ENCODE results near the gene TTC7B. TPM values are rescaled to one million over a fixed set of nuclear protein-coding genes. Genes with fewer than 3 reads are reported as not detected.

Gene TTC7B
- total RNA-seq, 2 experiments from 2014 or later: 1.2 to 1.3 TPM

DNA sequence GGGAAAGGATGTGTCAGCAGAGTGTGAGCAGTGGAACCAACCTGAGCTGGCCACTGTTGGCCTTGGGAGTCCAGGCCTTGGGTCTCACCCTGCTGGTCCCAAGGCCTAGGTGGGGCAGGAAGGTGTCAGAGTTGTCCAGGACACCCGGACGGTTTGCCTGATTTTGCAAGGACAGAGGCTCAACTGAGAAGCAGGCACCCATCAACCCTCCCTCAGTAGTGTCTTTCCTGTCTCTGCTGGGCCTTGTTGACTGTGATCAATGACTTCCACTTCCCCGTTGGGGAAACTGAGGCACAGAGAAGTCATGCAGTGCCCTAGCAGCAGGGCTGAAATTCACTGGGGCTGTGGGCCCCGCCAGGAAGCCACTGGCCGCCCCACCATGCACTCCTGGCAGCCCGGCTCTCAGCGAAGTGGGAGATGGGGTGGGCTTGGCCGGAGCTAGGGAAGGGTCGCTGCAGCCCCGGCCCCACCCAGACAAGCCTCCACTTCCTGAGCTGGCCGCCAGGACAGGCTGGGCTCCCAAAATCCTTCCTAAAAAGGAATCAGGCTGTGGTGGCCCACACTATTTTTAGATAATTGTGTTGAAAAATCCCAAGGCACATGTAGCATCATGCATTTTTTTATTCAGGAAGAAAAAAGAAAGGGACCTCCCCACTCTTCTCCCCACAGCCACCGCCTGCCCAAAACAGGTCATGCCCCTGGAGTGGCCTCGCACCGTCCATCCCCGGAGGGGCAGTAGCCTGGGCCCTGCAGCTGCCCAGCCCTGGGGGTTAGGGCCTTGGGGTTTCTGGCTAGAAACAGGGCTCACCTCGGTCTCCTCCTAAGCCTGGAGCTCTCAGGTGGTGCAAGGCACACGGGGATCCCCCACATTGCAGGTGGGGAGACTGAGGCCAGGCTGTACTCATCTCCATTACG is 292.0 kb downstream of the TTC7B start:
- DNase-seq (no peak), ATAC-seq (ENCODE audit: poor library complexity) (no peak)
- CTCF ChIA-PET: no interaction called here
- intact Hi-C loops (cut with DNase I, micrococcal nuclease): no loop called here
- no peaks in the 10 kb centered on the region for H3K4me1 ChIP-seq (ENCODE audit: insufficient read depth, low read length)
- POLR2A ChIA-PET: no interaction called here
- no peaks in the 10 kb centered on the region for H3K36me3 Mint-ChIP-seq (ENCODE audit: low read depth)
- peaks cover 5 to 26% of the 10 kb centered on the region in 2 experiments for H3K9me3 ChIP-seq (ENCODE audit: control insufficient read depth in 1 of 2, insufficient read depth in 1 of 2, low read length in 2 of 2)
- no peak overlapping the region for H3K27ac Mint-ChIP-seq
- TF ChIP-seq, protein P1, sequence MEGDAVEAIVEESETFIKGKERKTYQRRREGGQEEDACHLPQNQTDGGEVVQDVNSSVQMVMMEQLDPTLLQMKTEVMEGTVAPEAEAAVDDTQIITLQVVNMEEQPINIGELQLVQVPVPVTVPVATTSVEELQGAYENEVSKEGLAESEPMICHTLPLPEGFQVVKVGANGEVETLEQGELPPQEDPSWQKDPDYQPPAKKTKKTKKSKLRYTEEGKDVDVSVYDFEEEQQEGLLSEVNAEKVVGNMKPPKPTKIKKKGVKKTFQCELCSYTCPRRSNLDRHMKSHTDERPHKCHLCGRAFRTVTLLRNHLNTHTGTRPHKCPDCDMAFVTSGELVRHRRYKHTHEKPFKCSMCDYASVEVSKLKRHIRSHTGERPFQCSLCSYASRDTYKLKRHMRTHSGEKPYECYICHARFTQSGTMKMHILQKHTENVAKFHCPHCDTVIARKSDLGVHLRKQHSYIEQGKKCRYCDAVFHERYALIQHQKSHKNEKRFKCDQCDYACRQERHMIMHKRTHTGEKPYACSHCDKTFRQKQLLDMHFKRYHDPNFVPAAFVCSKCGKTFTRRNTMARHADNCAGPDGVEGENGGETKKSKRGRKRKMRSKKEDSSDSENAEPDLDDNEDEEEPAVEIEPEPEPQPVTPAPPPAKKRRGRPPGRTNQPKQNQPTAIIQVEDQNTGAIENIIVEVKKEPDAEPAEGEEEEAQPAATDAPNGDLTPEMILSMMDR (IDR thresholded peaks at IDR 0.05): no peak
- H3K4me3 Mint-ChIP-seq: no peak overlapping the region
- H3K36me3 ChIP-seq (ENCODE audit: insufficient read depth, low read length): no peaks in the 10 kb centered on the region
- peaks cover 0 to 9% of the 10 kb centered on the region in 2 experiments for H3K27me3 ChIP-seq (ENCODE audit: control insufficient read depth in 1 of 2, insufficient read depth in 2 of 2, low read length in 2 of 2)
- H3K4me3 ChIP-seq (ENCODE audit: low read length): no peak overlapping the region
- H3K27me3 Mint-ChIP-seq: no peaks in the 10 kb centered on the region
- H3K4me1 Mint-ChIP-seq (ENCODE audit: low read depth): no peaks in the 10 kb centered on the region
- H3K9me3 Mint-ChIP-seq: peaks cover 7% of the 10 kb centered on the region
- H3K27ac ChIP-seq (ENCODE audit: low read depth in 1 of 2, low read length in 2 of 2): no peak overlapping the region

DNA sequence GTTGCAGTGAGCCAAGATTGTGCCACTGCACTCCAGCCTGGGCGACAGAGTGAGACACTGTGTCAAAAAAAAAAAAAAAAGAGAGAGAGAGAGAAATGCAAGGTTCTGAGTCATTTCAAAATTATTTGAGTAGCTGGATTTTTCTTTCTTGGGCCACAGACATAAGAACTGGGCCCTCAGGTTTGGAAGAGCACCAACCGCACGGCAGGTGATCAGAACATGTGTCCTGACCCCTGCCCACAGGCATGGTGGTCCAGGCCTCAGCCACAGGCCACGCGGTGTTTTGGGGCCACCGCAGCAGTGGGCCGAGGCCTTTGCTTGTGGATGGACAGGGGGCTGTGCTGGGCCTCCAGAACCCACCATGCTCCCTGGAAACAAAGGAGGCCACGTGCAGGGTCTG is 292.7 kb downstream of the TTC7B start:
- no peaks in the 10 kb centered on the region for H3K36me3 ChIP-seq (ENCODE audit: insufficient read depth, low read length)
- no peak for ATAC-seq (ENCODE audit: poor library complexity)
- Mint-ChIP-seq H3K27ac (no peak overlapping the region), H3K4me1 (ENCODE audit: low read depth) (no peaks in the 10 kb centered on the region), H3K4me3 (no peak overlapping the region), H3K36me3 (ENCODE audit: low read depth) (no peaks in the 10 kb centered on the region), H3K9me3 (peaks cover 7% of the 10 kb centered on the region), H3K27me3 (no peaks in the 10 kb centered on the region)
- H3K27me3 ChIP-seq (ENCODE audit: control insufficient read depth in 1 of 2, insufficient read depth in 2 of 2, low read length in 2 of 2): peaks cover 0 to 9% of the 10 kb centered on the region in 2 experiments
- TF ChIP-seq, protein P1 (IDR thresholded peaks at IDR 0.05): no peak
- ChIA-PET CTCF (no interaction called here), POLR2A (no interaction called here)
- H3K4me1 ChIP-seq (ENCODE audit: insufficient read depth, low read length): peaks cover 5% of the 10 kb centered on the region
- H3K4me3 ChIP-seq (ENCODE audit: low read length): no peak overlapping the region
- intact Hi-C loops (cut with DNase I, micrococcal nuclease): no loop called here
- peaks cover 5 to 28% of the 10 kb centered on the region in 2 experiments for H3K9me3 ChIP-seq (ENCODE audit: control insufficient read depth in 1 of 2, insufficient read depth in 1 of 2, low read length in 2 of 2)
- DNase-seq: no peak
- no peak overlapping the region for H3K27ac ChIP-seq (ENCODE audit: low read depth in 1 of 2, low read length in 2 of 2)

DNA sequence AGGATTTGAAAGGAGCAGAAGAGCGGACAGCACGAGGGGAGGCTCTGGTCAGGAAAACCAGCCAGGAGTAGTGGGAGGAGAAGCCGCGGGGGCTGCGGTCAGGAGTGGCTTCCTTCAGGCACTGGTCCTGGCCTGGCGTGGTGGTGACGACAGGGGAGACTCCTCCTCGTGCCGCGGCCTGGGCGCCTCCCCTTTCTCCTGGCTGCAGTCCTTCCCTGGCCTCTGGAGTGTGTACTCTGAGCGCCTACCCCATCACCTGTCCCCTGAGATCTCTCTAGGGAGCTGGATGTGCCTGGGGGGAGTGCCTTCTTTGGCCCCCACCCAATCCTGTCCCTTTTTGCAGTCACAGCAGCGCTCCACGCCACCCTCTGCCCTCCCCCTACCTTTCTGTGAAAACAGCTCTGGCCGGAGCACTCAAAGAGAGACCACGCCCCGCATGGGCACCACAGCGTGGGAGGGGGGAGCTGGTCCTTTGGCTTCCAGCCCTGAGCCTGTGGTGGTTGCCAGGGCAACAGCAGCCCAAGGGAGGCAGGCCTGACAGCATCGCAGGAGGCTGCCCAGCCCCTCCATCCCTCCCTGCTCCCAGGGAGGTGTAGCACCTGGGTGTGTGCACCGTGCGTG is 293.5 kb downstream of the TTC7B start:
- H3K4me3 Mint-ChIP-seq: no peak overlapping the region
- Histone ChIP-seq H3K9me3 (ENCODE audit: control insufficient read depth in 1 of 2, insufficient read depth in 1 of 2, low read length in 2 of 2) (peaks cover 5 to 21% of the 10 kb centered on the region in 2 experiments), H3K4me3 (ENCODE audit: low read length) (no peak overlapping the region), H3K4me1 (ENCODE audit: insufficient read depth, low read length) (peaks cover 5% of the 10 kb centered on the region), H3K27ac (ENCODE audit: low read depth in 1 of 2, low read length in 2 of 2) (no peak overlapping the region), H3K36me3 (ENCODE audit: insufficient read depth, low read length) (no peaks in the 10 kb centered on the region), H3K27me3 (ENCODE audit: control insufficient read depth in 1 of 2, insufficient read depth in 2 of 2, low read length in 2 of 2) (peaks cover 0 to 3% of the 10 kb centered on the region in 2 experiments)
- H3K27me3 Mint-ChIP-seq: no peaks in the 10 kb centered on the region
- H3K27ac Mint-ChIP-seq: no peak overlapping the region
- DNase-seq: no peak
- no peak for ATAC-seq (ENCODE audit: poor library complexity)
- CTCF ChIA-PET: no interaction called here
- no peaks in the 10 kb centered on the region for H3K36me3 Mint-ChIP-seq (ENCODE audit: low read depth)
- POLR2A ChIA-PET: no interaction called here
- no peaks in the 10 kb centered on the region for H3K4me1 Mint-ChIP-seq (ENCODE audit: low read depth)
- TF ChIP-seq, protein P1 (IDR thresholded peaks at IDR 0.05): no peak
- intact Hi-C loops (cut with DNase I, micrococcal nuclease): no loop called here
- H3K9me3 Mint-ChIP-seq: peaks cover 7% of the 10 kb centered on the region

Data from CD4-positive, alpha-beta T cell (primary cell).